HuH-7.5 (cell line): ENCODE results near the gene ATP2B2.

Experiments
- DNase-seq: peaks from one replicate; pipeline ENCODE4 v3.0.0; 2011; ENCODE audit warnings: low spot score

Gene ATP2B2

GRCh38 chr3:10426346-10427220, 78.8 kb downstream of the ATP2B2 start:
- no peak for DNase-seq

- no peak for DNase-seq
Observed at GRCh38 chr3:10423171-10423882, 82.1 kb downstream of the ATP2B2 start.

- no peak for DNase-seq
Observed at GRCh38 chr3:10421996-10422395, 83.4 kb downstream of the ATP2B2 start.

GRCh38 chr3:10420745-10421475, 84.5 kb downstream of the ATP2B2 start:
- no peak for DNase-seq

GRCh38 chr3:10419637-10420232, 85.7 kb downstream of the ATP2B2 start:
- DNase-seq: no peak

GRCh38 chr3:10417847-10418246, 87.5 kb downstream of the ATP2B2 start:
- DNase-seq: peak; percentile 61

- no peak for DNase-seq
Observed at GRCh38 chr3:10416730-10417300, 88.6 kb downstream of the ATP2B2 start.

GRCh38 chr3:10413041-10413440, 92.3 kb downstream of the ATP2B2 start:
- no peak for DNase-seq

GRCh38 chr3:10411598-10412332, 93.6 kb downstream of the ATP2B2 start:
- no peak for DNase-seq

GRCh38 chr3:10410383-10411002, 94.9 kb downstream of the ATP2B2 start:
- no peak for DNase-seq

- DNase-seq: no peak
Observed at GRCh38 chr3:10408680-10409079, 96.7 kb downstream of the ATP2B2 start.

GRCh38 chr3:10407361-10407760, 98.0 kb downstream of the ATP2B2 start:
- no peak for DNase-seq

- DNase-seq: no peak
Observed at GRCh38 chr3:10406414-10406813, 99.0 kb downstream of the ATP2B2 start.

- DNase-seq: no peak
Observed at GRCh38 chr3:10405816-10406215, 99.6 kb downstream of the ATP2B2 start.

GRCh38 chr3:10404876-10405275, 100.5 kb downstream of the ATP2B2 start:
- no peak for DNase-seq

- no peak for DNase-seq
Observed at GRCh38 chr3:10404377-10404776, 101.0 kb downstream of the ATP2B2 start.

- no peak for DNase-seq
Observed at GRCh38 chr3:10401990-10402761, 103.2 kb downstream of the ATP2B2 start.

- DNase-seq: no peak
Observed at GRCh38 chr3:10400749-10401495, 104.5 kb downstream of the ATP2B2 start.

- no peak for DNase-seq
Observed at GRCh38 chr3:10400050-10400748, 105.2 kb downstream of the ATP2B2 start.
